Limb (tissue), 2 donors: ENCODE data around the gene DEFB126.
"Not testable (repeated sequence)": the region's sequence is repeated elsewhere in the genome, so short reads cannot be mapped to it uniquely, and the experiment has no call there.

ENCODE experiments used
- DNase-seq, 2 donors: peaks; one replicate each; pipeline ENCODE4 v3.0.0-alpha.2; 2016; ENCODE audit errors: extremely low spot score in 2 of 2

The DEFB126 gene, protein sequence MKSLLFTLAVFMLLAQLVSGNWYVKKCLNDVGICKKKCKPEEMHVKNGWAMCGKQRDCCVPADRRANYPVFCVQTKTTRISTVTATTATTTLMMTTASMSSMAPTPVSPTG

DNA sequence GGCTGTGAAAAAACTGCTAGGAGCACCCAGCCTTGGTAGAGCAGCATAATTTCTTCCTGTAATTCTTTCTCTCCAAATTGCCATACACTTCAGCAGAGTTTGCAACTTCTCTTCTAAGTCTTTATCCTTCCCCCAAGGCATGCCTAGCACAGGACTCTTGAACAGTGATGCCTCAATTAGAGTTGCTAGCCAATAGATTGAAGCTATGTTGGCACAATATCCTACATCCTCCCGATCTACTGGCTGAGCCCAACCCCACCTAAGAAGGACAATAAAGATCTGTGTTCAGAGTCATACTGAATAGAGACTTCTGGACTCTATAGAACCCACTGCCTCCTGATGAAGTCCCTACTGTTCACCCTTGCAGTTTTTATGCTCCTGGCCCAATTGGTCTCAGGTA is at the start of gene DEFB126:
Gene DEFB126 (plus strand): TSS at position 301 of the 400 bp plus-strand sequence. CDS start 39 bp downstream, at position 340.
- DNase-seq = no peak

DNA sequence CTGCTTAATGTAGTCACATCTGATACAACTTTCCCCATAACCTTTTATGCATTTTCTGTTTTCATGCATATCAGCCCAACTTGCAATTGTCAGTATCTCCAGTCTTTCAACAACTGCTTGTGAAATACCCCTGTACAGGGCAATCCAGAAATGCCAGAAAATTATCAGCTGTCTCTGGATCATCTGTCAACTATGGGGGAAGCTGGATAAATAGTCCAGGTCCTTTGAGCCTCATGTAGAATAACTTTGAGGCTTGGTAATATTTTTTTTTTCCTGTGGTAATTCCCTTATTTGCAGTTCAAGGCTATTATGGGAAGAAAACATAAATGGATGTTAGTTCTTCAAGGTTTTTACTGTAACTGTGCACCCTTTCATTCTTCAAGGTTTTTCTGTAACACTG is 48.7 kb upstream of the DEFB126 start:
- DNase-seq = no peak

DNA sequence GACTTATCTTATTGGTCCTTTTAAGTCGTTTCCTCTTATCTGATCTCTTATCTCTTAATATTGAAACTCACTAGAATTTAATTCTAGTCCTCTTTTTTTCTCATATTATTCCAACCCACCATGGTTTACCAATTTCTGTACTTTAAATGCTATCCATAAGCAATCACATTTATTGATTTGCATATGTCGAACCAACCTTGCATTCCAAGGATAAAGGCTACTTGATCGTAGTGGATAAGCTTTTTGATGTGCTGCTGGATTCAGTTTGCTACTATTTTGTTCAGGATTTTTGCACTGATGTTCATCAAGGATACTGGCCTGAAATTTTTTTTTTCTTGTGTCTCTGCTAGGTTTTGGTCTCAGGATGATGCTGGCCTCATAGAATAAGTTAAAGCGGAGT is 47.2 kb upstream of the DEFB126 start:
- no peak for DNase-seq

DNA sequence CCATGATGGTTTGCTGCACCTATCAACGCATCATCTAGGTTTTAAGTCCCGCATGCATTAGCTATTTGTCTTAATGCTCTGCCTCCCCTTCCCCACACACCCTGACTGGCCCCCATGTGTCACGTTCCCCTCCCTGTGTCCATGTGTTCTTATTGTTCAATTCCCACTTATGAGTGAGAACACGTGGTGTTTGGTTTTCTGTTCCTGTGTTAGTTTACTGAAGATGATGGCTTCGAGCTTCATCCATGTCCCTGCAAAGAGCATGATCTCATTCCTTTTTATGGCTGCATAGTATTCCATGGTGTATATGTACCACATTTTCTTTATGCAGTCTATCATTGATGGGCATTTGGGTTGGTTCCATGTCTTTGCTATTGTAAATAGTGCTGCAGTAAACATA is 44.7 kb upstream of the DEFB126 start:
- not testable (repeated sequence) for DNase-seq

DNA sequence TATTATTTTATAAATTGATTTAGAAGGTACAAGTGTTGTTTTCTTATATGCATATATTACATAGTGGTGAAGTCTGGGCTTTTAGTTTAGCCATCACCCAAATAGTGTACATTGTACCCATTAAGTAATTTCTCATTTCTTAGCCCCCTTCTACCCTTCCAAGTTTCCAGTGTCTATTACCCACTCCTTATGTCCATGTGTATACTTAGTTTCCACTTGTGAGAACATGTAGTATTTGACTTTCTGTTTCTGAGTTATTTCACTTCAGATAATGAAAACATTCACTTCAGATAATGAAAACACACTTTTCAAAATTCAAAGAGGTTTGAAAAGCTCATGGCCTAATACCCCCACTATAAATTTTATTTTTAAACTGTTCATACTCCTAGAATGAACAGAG is 40.4 kb upstream of the DEFB126 start:
- no peak for DNase-seq

DNA sequence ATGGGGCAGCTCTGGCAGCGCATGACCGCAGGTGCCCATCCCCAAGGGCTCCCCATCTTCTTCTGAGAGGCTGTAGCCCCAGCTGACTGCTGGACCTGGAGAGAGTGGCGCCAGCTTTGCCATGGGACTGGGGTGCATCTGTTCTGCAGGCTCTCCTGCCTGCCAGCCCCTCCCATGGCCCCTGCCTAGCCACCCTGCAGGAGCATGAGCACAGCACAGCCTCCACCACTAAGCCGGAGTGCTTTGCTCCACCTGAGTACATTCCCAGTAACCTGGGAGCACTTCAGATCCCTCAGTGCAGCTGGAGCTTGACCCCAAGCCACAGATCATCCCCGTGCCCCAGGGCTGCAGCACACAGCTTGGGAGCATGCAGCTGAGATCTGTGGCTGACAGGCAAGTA is 38.9 kb upstream of the DEFB126 start:
- DNase-seq = no peak

DNA sequence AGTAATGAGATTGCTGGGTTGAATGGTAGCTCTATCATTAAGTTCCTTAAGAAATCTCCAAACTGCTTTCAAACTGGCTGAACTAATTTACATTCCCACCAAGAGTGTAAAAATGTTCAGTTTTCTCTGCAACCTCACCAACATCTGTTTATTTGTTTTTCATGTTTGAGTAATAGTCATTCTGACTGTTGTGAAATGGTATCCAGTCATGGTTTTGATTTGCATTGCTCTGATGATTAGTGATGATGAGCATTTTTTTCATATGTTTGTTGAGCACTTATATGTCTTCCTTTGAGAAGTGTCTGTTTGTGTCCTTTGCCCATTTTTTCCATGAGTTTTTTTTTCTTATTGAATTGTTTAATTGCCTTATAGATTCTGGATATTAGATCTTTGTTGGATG is 30.0 kb upstream of the DEFB126 start:
- DNase-seq = no peak

DNA sequence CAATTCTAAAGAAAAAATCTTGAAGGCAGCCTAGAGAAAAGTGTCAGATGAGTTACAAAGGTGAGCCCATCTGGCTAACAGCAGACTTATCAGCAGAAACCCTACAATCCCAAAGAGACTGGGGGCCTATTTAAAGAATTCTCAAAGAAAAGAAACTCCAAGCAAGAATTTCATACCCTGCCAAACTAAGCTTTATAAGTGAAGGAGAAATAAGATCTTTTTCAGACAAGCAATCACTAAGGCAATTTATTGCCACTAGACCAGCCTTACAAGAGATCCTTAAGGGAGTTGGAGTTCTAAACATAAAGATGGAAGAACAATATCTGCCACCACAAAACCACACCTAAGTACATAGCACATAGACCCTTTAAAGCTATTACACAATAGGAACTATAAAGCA is 24.9 kb upstream of the DEFB126 start:
- no peak for DNase-seq

DNA sequence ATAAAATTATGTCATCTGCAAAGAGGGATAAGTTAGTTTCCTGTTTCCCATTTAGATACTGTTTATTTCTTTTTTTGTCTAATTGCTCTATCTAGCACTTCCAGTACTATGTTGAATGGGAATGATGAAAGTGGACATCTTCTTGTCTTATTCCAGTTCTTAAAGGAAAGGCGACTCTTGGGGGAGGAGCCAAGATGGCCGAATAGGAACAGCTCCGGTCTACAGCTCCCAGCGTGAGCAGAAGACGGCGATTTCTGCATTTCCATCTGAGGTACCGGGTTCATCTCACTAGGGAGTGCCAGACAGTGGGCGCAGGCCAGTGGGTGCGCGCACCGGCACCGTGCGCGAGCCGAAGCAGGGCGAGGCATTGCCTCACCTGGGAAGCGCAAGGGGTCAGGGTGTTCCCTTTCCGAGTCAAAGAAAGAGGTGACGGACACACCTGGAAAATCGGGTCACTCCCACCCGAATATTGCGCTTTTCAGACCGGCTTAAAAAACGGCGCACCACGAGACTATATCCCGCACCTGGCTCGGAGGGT is 12.5 kb upstream of the DEFB126 start:
- DNase-seq = not testable (repeated sequence)

DNA sequence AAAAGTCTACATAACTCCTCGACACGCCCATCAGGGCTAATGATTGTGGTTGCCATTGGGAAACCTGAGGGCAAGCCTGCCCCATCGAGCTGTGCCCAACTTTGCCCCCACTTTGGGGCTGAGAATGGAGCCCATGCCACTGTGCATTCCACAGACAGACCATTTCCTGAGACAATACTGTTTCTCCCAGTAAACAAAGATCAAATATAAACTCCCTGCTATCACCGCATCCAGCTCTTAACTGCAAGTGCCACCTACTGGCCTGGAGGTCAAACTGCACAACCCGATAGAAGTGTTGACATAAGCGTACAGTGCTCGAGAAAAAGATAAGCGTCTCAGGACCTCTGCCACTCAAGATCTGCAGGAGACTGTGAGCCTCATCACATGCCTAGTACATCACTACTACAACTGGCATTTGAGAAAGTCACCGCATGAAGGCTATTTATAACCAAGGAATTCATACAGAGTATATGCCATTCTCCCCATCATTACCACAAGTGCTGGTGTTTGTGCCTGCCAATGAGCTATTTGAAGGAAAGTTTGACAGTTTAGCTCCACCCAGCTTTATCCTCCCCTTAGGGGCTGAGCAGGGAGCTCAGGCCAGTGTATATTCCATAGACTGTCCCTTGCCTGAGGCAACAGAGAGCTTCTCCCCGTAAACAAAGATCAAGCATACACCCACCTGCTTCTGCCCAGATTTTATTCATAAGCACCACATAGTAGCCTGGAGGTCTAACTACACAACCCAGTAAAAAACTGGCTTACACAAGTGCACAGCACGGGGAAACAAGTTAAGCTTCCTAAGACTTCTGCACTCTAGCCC is 4.5 kb upstream of the DEFB126 start:
- no peak for DNase-seq

DNA sequence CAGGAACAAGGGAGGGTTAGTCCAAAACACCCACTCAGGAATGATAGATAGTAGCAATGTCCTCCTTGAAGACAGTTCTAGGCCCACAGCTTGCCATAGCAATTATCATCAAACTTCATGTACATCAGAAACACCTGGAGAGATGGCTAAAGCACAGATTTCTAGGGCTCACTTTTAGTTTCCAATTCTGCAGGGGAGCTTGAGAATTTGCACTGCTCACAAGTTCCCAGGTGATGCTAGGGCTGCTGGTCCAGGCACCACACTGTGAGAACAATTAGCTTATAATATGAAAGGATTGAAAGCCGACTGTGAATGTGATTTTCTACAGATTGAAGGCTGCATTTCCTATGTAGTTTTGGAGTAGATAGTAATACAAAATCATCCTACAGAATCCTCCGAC is 3.5 kb downstream of the DEFB126 start:
- DNase-seq = no peak

DNA sequence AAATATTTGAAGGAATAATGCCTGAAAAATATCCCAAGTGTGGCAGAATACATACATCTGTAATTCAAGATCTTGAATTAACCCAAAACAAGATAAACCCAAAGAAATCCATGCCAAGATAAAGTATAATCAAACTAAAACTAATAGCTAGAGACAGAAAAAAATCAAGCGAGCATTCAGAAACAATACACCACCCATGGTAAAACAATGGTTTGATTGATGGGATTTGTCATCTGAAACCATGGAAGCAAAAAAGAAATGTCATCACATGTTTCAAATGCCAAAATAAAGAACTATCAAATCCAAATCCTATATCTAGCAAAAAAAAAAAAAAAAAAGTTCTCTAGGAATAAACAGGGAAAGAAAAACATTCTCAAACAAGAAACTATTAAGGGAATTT is 9.7 kb downstream of the DEFB126 start:
- no peak for DNase-seq

DNA sequence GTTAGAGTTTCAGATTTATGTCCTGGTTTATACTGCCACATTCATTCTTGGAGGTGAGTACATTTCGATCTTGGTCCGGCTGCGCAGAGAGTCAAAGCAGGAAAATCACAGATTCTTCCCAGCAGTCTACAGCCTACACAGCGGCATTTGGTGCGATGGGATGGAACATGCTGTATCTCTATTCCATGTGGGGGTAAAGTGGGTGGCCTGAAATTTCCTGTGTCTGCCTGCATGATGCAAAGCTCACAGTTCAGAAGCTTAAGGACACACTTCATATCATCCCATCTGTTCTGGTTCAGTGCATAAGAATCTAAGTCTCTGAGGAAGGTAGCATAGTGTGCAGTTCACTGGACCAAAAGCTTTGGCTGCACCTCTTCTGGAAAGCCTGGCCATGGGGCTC is 14.8 kb downstream of the DEFB126 start, which contains the start of gene DEFB127:
Gene DEFB127 (plus strand): TSS at position 301 of the 400 bp plus-strand sequence. CDS start 91 bp downstream, at position 392.
- DNase-seq = no peak

DNA sequence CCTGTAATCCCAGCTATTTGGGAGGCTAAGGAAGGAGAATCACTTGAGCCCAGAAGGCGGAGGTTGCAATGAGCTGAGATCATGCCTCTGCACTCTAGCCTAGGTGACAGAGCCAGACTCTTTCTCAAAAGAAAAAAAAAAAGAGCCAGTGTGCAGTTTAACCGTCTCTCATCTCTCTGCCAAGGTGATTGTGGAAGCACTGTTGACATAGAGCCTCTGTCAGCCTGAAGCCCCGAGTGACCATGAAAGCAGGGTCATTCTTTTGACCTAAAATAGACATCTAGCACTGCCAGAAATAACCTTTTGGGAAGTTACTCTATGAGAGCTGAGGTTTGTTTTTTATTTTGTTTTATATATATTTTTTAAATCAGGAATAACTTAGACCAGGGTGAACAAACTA is 22.2 kb downstream of the DEFB126 start:
- DNase-seq = no peak

DNA sequence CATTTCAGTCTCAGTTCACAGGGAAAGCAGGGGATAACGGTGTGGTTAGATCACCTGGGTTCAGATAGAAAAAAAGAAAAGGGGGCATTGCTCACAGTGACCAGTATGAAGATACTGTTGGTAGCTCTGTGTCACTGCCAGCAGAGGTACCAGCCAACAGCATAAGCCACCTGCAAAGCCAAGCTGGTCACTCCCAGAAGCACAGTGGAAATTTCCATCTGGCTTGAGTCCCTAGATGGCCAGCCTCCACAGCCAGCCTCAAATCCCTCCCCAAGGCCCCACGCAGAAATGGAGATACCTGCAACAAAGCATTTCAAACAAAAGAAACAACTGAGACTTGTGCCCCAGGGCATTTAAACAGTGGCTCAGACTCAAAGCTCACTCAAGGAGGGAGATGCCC is 26.5 kb downstream of the DEFB126 start:
- DNase-seq = no peak

DNA sequence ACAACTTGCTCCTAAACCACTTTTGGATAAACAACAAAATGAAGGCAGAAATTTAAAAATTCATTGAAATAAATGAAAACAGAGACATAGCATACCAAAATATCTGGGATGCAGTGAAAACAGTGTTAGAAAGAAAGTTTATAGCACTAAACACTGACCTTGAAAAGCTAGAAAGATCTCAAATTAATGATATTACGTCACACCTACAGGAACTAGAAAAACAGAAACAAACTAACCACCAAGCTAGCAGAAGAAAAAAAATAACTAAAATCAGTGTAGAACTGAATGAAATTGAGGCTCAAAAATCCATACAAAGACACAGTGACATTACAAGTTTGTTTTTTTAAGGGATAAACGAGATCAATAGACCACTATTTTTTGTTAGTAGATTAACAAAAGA is 41.9 kb downstream of the DEFB126 start:
- DNase-seq = no peak

DNA sequence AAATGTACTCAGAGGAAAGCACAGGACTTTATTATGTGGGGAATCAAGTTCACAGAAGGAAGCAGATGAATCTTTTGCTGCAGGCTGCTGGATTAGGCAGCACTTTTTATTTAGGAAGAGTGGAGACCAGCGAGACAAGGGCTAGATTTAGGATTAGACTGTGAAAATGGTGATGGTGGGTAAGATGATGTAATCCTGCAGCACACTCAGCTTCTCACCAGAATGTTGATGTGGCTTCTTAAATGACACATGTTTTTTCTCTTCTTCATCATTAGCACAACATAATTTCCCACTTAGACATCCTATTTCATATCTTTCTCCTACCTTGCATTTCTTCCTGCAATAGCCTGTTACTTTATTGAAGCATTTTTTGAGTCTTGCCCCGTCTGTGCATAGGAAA is 45.3 kb downstream of the DEFB126 start:
- DNase-seq = no peak

DNA sequence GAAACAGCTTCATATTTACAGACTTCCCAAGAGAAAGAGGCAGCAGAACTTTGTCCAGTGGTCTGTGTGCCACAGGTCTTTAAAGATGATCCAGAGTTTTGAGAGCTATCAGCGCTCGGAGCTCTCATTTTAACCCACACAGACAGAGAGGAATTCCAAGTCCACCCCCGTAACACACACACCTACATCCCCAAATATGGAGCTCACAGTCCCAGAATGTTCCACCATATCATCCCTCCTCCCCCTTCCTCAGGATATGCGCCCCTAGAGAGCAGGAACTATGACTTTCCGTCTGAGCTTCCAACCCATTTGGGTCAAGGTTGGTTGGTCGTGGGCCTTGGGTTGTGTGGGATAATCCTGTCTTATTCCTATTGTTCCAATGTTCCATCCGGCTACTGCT is 47.2 kb downstream of the DEFB126 start, which contains the start of gene DEFB128:
Gene DEFB128 (minus strand): TSS at position 101 of the 400 bp plus-strand sequence. CDS start 88 bp downstream, at position 13.
- DNase-seq = no peak
